Head of caudate nucleus (tissue), 42 donors: ENCODE results near the gene TPCN2.

Experiments used
- DNase-seq, 42 donors: peaks; one replicate each; pipeline versions ENCODE4 v3.0.0 to v3.0.0-alpha.2; 2020 to 2021; ENCODE audit warnings: mixed read lengths in 7 of 42
- intact Hi-C: fragments of 100-400 bp; cut with DNase I; formaldehyde crosslinking; loops from one replicate; pipeline ENCODE4 v1.15.0; 2022

TPCN2 gene

GRCh38 chr11:69150175-69150574, 101.4 kb downstream of the TPCN2 start:
- intact Hi-C loops: no loop called here
- no peak for DNase-seq

DNA sequence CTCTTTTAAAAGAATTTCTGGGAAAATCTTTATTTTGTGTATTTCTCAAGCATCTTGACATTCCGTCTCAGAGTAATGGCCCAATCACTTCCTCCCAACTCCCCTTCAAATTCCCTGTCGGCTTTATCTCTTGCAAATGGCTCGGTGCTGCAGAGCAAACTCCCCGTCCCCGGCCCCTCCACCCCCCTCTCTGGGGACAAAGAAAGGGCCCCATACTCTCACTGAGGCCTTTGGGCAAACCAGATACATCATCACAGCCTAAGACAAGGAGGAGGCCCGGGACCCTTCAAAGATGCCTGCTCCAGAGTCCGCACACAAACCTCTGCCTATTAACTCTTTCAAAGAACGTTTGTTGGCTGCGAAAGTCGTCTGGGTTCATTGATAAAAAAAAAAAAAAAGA, 103.1 kb downstream of the TPCN2 start:
- intact Hi-C loops: no loop called here
- peak in 1 of 42 donors; percentile 39 for DNase-seq

DNA sequence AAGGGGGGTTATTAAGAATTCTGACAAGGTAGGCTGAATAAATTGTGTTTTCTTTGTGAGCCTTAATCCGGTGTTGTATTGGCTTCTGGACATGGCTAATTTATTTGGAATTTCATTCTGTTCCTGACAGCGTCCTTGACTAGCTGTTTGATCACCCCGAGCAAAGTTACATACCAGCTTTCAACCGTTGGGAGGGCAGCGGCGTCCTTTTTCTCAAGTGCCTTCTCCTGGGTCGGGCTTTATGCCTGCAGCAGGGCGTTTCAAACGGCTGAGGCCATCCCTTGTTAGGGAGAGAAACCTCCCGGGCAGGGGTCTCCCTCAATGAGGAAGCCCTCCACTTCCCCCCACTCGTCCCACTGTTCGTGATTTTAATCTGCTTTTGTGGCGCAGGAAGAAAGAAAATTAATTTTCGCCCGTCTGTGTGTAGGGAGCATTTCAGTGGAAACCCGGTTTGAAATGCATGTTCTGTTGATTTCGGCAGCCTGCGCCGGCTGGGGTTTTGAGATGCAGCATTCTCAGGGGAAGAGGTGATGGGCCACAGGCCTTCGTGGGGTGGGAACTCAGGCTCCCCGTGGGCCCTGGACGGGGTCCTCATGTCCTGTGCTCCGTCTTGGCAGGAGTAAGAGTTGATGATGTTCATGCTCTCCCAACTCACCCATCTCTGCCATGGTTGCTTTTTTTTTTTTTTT, 104.1 kb downstream of the TPCN2 start:
- intact Hi-C loops: no loop called here
- peak in 2 of 42 donors; percentile 32 to 40 for DNase-seq

DNA sequence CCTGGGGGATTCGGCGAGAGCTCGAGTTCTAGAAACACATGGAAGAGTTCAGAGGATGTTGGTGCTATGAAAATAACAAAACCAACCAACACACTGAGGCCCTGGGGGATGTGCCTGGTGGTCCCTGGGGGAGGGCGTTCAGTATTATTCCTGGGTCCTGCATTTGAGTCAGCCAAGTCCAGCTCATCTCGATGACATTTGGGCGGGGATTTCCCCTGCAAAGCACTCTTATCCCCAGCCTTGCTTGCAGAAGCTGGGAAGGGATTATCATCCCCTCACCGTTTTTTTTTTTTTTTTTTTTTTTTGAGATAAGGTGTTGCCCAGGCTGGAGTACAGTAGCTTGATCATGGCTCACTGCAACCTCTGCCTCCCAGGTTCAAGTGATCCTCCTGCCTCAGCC, 104.9 kb downstream of the TPCN2 start:
- no peak for DNase-seq
- intact Hi-C loops: no loop called here

GRCh38 chr11:69154211-69154913, 105.6 kb downstream of the TPCN2 start:
- intact Hi-C loops: no loop called here
- peak in 1 of 42 donors; percentile 29 for DNase-seq

GRCh38 chr11:69154938-69155301, 106.2 kb downstream of the TPCN2 start:
- intact Hi-C loops: no loop called here
- DNase-seq: no peak

GRCh38 chr11:69155302-69156234, 106.8 kb downstream of the TPCN2 start, which contains the start of gene SMIM38:
TSS of gene SMIM38 (plus strand) at chr11:69155935. CDS start at chr11:69157847, 1,912 bp downstream.
- peak in 28 of 42 donors; percentile 11 to 76 (median 44) for DNase-seq

DNA sequence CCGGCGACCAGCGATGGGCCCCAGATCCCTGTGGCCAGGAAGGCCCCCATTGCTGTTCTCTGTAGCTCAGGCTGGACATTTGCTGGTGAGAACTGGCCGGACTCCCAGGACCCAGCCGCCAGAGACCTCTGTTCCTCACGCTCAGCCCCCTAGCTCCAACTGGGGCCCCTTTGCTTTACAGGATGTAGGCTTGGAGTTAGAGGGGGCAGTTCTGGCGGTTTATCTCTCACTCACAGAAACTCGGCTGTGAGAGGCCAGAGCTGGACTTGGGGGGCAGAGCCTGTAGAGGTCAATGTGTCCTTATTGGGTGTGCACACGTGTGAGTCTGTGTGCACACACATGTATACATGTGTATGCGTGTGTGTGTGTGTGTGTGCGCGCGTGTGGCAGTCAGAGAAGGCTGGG, 107.5 kb downstream of the TPCN2 start:
- DNase-seq: no peak

More at GRCh38 chr11:69155302-69156234, 106.8 kb downstream of the TPCN2 start, which contains the start of gene SMIM38:
- intact Hi-C loops: no loop called here

GRCh38 chr11:69156673-69157155, 108.0 kb downstream of the TPCN2 start:
- intact Hi-C loops: no loop called here
- peak in 1 of 42 donors; percentile 13 for DNase-seq

More for the DNA sequence above, 107.5 kb downstream of the TPCN2 start:
- intact Hi-C loops: no loop called here

DNA sequence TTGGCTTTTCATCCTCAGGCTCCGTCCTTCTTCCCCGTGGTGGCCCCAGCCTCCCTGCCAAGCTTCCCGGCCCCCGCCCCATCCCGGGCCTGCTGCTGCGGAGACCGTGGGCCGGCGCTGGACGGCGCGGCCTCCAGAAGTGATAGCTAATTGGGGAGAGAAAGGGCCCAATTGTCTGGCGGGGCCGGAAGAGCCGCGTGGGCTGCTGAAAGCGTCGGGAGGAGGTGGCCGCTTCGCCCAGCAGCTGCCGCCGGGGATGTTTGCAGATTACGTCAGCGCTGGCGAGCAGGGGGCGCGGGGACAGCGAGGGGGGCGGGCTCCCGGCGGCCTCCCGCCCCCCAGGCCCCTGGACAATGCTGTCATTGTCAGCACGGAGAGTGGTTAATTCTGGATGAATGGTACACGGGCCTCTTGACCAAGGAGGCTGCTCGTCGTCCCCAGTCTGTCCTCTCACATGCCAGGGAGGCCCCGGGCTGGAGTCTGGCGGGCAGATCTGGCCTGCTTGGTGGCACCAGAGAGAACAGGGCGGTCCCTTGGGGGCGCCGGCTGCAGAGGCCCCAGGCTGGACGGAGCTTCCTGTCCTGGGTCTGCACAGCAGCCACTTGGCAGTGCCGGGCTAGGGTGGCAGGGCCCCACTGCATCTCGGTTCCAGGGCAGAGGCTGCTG, 108.6 kb downstream of the TPCN2 start:
- intact Hi-C loops: no loop called here
- DNase-seq: peak; percentile 77 to 96 (median 90)

GRCh38 chr11:69157822-69158231, 109.1 kb downstream of the TPCN2 start:
- peak in 1 of 42 donors; percentile 52 for DNase-seq
- intact Hi-C loops: no loop called here

- peak in 31 of 42 donors; percentile 4 to 74 (median 44) for DNase-seq
- intact Hi-C loops: no loop called here
Measured at GRCh38 chr11:69158301-69159149, 109.8 kb downstream of the TPCN2 start.

DNA sequence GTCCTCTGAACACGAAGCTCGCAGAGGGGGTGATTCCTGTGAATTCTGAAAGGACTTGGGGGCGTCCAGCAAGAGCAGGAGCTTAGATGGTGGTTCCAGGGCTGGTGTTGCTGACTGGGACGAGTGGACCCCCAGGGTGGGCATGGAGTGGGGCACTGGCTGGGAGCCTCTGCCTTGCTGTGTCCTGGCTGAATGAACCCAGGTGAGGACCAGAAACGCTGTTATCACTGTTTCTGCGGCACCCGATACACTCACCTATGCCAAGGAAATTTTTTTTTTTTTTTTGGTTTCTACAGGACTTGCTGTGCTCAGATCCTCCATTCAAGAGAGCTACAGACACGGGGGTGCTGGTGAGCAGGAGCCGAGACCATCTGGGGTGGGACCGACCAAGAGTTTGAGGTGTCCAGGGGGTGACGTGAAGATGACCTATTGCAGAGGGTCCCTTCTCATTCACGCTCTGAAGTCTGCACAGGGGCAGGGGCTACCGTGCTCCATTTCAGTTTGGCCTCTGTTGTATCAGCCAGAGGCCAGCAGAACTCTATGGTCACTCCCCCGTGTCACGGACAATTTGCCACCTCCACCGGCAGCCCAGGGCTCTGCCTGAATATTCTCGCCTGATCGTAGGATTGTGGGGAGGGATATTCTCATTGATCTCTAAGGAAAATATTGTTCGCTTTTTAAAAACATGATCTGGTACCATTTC, 110.6 kb downstream of the TPCN2 start:
- no peak for DNase-seq
- intact Hi-C loops: no loop called here

DNA sequence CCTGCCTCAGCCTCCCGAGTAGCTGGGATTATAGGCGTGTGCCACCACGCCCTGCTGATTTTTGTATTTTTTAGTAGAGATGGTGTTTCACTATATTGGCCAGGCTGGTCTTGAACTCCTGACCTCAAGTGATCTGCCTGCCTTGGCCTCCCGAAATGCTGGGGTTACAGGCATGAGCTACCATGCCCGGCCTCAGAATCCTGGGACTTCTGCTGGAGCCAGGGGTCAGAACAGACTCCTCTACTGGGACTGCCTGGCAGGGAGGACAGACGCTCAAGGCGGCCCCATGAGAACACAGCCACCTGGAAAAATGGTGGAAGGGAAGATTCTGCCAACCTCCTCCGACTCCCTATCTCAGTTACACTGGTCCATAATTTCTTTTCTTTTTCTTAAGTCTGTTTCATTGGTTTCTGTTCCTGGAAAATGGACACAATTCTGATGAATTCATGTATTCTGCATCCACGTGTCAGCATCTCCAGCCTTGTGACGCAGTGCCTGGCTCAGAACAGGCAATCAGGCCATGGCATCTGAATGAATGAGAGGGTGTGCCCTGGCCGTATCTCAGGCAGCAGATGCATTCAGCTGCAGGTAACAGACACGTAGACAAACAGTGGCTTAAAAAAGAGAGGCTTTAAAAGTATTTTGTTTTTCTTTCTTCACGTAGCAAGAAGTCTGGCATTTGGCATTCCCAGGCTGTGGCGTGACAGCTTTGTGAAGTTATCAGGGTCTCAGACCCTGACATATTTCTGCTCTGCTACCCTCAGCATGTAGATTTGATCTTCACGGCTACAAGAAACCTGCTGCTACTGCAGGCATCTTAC, 111.8 kb downstream of the TPCN2 start:
- no peak for DNase-seq

DNA sequence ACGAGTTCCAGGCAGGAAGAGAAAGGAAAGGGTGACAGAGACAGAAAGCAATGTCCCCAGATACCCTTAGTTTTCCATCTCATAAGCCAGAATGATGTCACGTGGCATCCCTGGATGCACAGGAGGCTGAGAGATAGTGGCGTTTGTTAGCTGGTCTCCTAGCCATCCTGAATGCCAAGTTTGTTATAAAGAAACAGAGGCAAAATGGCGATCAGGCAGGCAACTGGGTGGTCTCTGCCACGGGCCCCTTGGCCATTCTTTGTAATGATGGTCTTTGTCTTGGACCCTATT, 112.3 kb downstream of the TPCN2 start:
- intact Hi-C loops: no loop called here
- no peak for DNase-seq

More for the DNA sequence above, 111.8 kb downstream of the TPCN2 start:
- intact Hi-C loops: no loop called here

DNA sequence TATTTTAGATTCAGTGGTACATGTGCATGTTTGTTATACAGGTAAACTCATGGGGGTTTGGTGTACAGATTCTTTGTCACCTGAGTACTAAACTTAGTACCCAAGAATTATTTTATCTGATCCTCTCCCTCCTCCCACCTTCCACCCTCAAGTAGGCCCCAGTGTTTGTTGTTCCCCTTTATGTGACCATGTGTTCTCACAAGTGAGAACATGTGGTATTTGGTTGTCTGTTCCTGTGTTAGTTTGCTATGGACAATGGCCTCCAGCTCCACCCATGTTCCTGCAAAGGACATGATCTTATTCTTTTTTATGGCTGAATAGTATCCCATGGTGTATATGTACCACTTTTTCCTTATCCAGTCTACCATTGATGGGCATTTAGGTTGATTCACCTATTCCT, 113.8 kb downstream of the TPCN2 start:
- intact Hi-C loops: no loop called here
- DNase-seq: no peak

DNA sequence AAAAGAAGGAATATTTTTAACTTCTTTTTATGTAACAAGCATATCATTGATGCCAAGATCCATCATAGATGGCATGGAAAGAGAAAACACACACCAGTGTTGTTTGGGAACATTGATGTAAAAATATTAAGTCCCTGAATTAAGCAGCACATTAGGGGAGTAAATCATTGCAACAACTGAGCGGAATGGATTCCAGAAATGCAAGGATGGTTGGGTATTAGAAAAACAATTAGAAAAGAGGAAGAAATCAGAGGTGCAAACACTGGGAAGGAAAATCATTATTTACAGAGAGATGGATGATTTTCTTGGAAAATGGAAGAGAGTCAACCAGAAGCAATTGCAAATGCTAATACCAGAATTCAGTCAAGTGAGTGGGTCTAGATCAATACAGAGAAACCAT, 115.1 kb downstream of the TPCN2 start:
- intact Hi-C loops: no loop called here
- DNase-seq: no peak
